ENCODE data around the gene ARNT2. TPM values are rescaled to one million over a fixed set of nuclear protein-coding genes. Genes with fewer than 3 reads are reported as not detected.
"Not testable (repeated sequence)": the region's sequence is repeated elsewhere in the genome, so short reads cannot be mapped to it uniquely, and the experiment has no call there.

The ARNT2 gene
- total RNA-seq, 1 donor from 2014 or later: 72.4 TPM

- TF ChIP-seq CTCF (IDR thresholded peaks at IDR 0.05): no peak
- H3K36me3 Mint-ChIP-seq (ENCODE audit: unreplicated experiment): no peaks in the 10 kb centered on the region
- no peaks in the 10 kb centered on the region for H3K4me1 Mint-ChIP-seq (ENCODE audit: unreplicated experiment)
- H3K9me3 Mint-ChIP-seq (ENCODE audit: unreplicated experiment): peaks cover 5% of the 10 kb centered on the region
- H3K4me3 Mint-ChIP-seq (ENCODE audit: unreplicated experiment): no peak overlapping the region
- H3K27me3 Mint-ChIP-seq (ENCODE audit: unreplicated experiment): no peaks in the 10 kb centered on the region
- no peak for DNase-seq (ENCODE audit: extremely low spot score, unreplicated experiment)
- H3K27ac Mint-ChIP-seq (ENCODE audit: unreplicated experiment): no peak overlapping the region
Observed at GRCh38 chr15:80645494-80646065, 241.4 kb downstream of the ARNT2 start.

- not testable (repeated sequence) for H3K9me3 Mint-ChIP-seq (ENCODE audit: unreplicated experiment); H3K27ac Mint-ChIP-seq (ENCODE audit: unreplicated experiment); H3K4me1 Mint-ChIP-seq (ENCODE audit: unreplicated experiment); H3K36me3 Mint-ChIP-seq (ENCODE audit: unreplicated experiment); DNase-seq (ENCODE audit: extremely low spot score, unreplicated experiment); H3K27me3 Mint-ChIP-seq (ENCODE audit: unreplicated experiment); H3K4me3 Mint-ChIP-seq (ENCODE audit: unreplicated experiment)
Observed at GRCh38 chr15:80647424-80647823, 243.2 kb downstream of the ARNT2 start.

Small RNA genes within 50 kb of the gene (microRNA-seq; reads per million reads assigned to microRNA genes)
- not detected for gene MIR5572 (ENCODE audit: unreplicated experiment)

Other genes starting within 250 kb of the ARNT2 start
- gene CTXND1, start 152.2 kb upstream of the ARNT2 start, total RNA-seq: 0.18 and 0.24 TPM in 2 replicates